ENCODE data around the gene MARCO. TPM values are rescaled to one million over a fixed set of nuclear protein-coding genes. Genes with fewer than 3 reads are reported as not detected.
"Not testable (repeated sequence)": the region's sequence is repeated elsewhere in the genome, so short reads cannot be mapped to it uniquely, and the experiment has no call there.

The MARCO gene
- total and polyA plus RNA-seq, 8 donors: 0.08 to 3.6 (median 0.80) TPM; not detected in 1

- intact Hi-C loops (cut with DNase I): no loop called here
- DNase-seq (no peak), ATAC-seq (no peak), FAIRE-seq (no peak)
- TF ChIP-seq CTCF (IDR thresholded peaks at IDR 0.05): no peak
- Histone ChIP-seq H3K36me3 (no peaks in the 10 kb centered on the region), H3K27ac (no peak overlapping the region), H3K4me1 (no peaks in the 10 kb centered on the region), H3K9me3 (no peaks in the 10 kb centered on the region), H3K27me3 (no peaks in the 10 kb centered on the region), H3K4me3 (no peak overlapping the region)
- 79 to 84% methylated on average over 4 of the region's 4 CpGs for WGBS, 2 donors
Measured at GRCh38 chr2:118993392-118993752, 51.4 kb downstream of the MARCO start.

- no peak for ATAC-seq
- DNase-seq: no peak
- FAIRE-seq: no peak
- Histone ChIP-seq H3K4me3 (no peak overlapping the region), H3K27ac (no peak overlapping the region), H3K27me3 (no peaks in the 10 kb centered on the region), H3K9me3 (no peaks in the 10 kb centered on the region), H3K36me3 (no peaks in the 10 kb centered on the region), H3K4me1 (no peaks in the 10 kb centered on the region)
- TF ChIP-seq CTCF (IDR thresholded peaks at IDR 0.05): no peak
- intact Hi-C loops (cut with DNase I): no loop called here
- 75% methylated on average over 14 of the region's 14 CpGs for WGBS, 2 donors
Measured at GRCh38 chr2:118994172-118994700, 52.2 kb downstream of the MARCO start.

DNA sequence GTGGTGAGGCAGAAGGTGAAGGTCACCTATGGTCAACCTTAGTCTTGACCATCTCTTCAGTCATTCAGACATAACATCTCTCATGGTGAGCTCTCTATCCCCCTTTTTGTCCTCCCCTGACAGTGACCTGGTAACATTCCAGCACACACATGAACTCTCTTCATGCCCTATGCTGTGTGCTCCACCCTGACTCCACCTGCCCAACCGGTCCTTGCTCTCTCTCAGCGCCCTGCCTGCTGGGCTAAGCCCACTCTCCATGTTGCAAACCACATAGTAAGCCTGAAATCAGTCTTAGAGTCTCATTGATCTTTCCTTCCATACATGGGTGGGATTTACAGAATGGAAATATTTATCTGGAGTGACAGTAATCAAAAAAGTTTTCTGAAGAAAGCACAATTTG is 52.8 kb downstream of the MARCO start:
- no peaks in the 10 kb centered on the region for H3K4me1 ChIP-seq
- H3K27me3 ChIP-seq: no peaks in the 10 kb centered on the region
- WGBS, 2 donors: 54 to 55% methylated on average over 2 of the region's 2 CpGs
- intact Hi-C loops (cut with DNase I): no loop called here
- no peak for DNase-seq
- no peaks in the 10 kb centered on the region for H3K36me3 ChIP-seq
- no peak for FAIRE-seq
- H3K27ac ChIP-seq: no peak overlapping the region
- TF ChIP-seq CTCF (IDR thresholded peaks at IDR 0.05): no peak
- no peak for ATAC-seq
- no peaks in the 10 kb centered on the region for H3K9me3 ChIP-seq
- H3K4me3 ChIP-seq: no peak overlapping the region

- H3K36me3 ChIP-seq; H3K27me3 ChIP-seq; H3K9me3 ChIP-seq; H3K4me1 ChIP-seq; FAIRE-seq; ATAC-seq; intact Hi-C loops (cut with DNase I); H3K27ac ChIP-seq; H3K4me3 ChIP-seq; DNase-seq: not testable (repeated sequence)
- WGBS, 2 donors: 88 to 89% methylated on average over 3 to 4 of the region's 4 CpGs
Measured at GRCh38 chr2:119003856-119004255, 61.9 kb downstream of the MARCO start.

DNA sequence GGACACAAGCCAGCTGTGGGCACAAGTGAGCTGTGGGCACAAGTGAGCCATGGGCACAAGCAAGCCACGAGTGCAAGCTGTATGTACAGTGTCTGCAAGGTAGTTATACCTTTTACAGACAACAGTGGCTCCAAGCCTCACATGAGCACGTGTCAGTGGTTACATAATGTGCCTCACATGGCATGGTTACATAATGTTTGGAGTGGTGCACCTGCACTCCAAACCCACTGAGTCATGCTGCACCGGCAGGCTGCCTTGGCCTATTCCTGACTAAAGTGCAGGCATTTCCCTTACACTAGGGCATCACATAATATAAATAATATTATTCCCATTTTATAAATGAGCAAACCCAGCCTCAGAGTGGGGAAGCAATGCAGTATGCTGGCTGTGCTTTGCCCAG is 62.6 kb downstream of the MARCO start:
- Histone ChIP-seq H3K9me3 (no peaks in the 10 kb centered on the region), H3K4me3 (no peak overlapping the region), H3K27ac (no peak overlapping the region), H3K27me3 (no peaks in the 10 kb centered on the region), H3K36me3 (no peaks in the 10 kb centered on the region), H3K4me1 (no peaks in the 10 kb centered on the region)
- ATAC-seq (no peak), FAIRE-seq (no peak), DNase-seq (no peak)
- no peak for TF ChIP-seq CTCF (IDR thresholded peaks at IDR 0.05)
- intact Hi-C loops (cut with DNase I): no loop called here
- WGBS, 2 donors: 48 to 56% methylated on average over 3 of the region's 3 CpGs

Data from pancreas (tissue), 10 donors.